HepG2 (cell line): ENCODE results near the gene ELOVL2. TPM values are rescaled to one million over a fixed set of nuclear protein-coding genes. Genes with fewer than 3 reads are reported as not detected.
A peak's percentile ranks its signal among the peaks of the same experiment; 100 is the strongest.

Experiments used
- ELF3 ChIP-seq: IDR thresholded peaks from 2 replicates; pipeline ENCODE4 v1.6.1; 2016; ENCODE audit warnings: missing genetic modification reagents, missing compliant biosample characterization
- ETV5 ChIP-seq: IDR thresholded peaks from 2 replicates; pipeline ENCODE4 v1.6.1; 2018; ENCODE audit warnings: missing biosample characterization, missing genetic modification reagents, inconsistent platforms, borderline replicate concordance
- FOXA3 ChIP-seq: IDR thresholded peaks from 2 replicates; pipeline ENCODE4 v1.6.1; 2016; ENCODE audit warnings: missing genetic modification reagents, missing compliant biosample characterization
- FOXK2 ChIP-seq: fragments of 450-650 bp; IDR thresholded peaks from 2 replicates; pipeline ENCODE4 v1.6.1; 2016
- HIC2 ChIP-seq: sonication (generic); formaldehyde crosslinking; IDR thresholded peaks from 2 replicates; pipeline ENCODE4 v1.9.0; 2022; ENCODE audit warnings: low read depth, missing genetic modification reagents
- KDM3A ChIP-seq: IDR thresholded peaks from 2 replicates; pipeline ENCODE4 v1.6.1; 2018; ENCODE audit warnings: low read depth, missing compliant biosample characterization
- MXD3 ChIP-seq: IDR thresholded peaks from 2 replicates; pipeline ENCODE4 v1.6.1; 2016; ENCODE audit warnings: mild to moderate bottlenecking, missing biosample characterization, missing genetic modification reagents
- PATZ1 ChIP-seq: sonication (generic); formaldehyde crosslinking; IDR thresholded peaks from 2 replicates; pipeline ENCODE4 v1.4.0; 2020; ENCODE audit warnings: missing genetic modification reagents
- PITX1 ChIP-seq: sonication (generic); formaldehyde crosslinking; IDR thresholded peaks from 2 replicates; pipeline ENCODE4 v1.5.1; 2020; ENCODE audit warnings: mild to moderate bottlenecking, missing genetic modification reagents
- POLR2A ChIP-seq, 2 experiments: IDR thresholded peaks; 2 replicates each; pipeline ENCODE4 v1.6.1; 2011; ENCODE audit warnings: low read depth in 2 of 2, low read length in 2 of 2, mild to moderate bottlenecking in 1 of 2, moderate library complexity in 1 of 2; ENCODE audit not compliant: insufficient read depth in 1 of 2
- RXRB ChIP-seq: IDR thresholded peaks from 2 replicates; pipeline ENCODE4 v1.6.1; 2016; ENCODE audit warnings: borderline replicate concordance, missing genetic modification reagents, missing compliant biosample characterization
- SIN3B ChIP-seq: fragments of 150-350 bp; IDR thresholded peaks from 2 replicates; pipeline ENCODE4 v1.6.1; 2014; ENCODE audit warnings: low read length
- SNAPC2 ChIP-seq: sonication (generic); formaldehyde crosslinking; IDR thresholded peaks from 2 replicates; pipeline ENCODE4 v1.8.1; 2022; ENCODE audit warnings: mild to moderate bottlenecking, missing genetic modification reagents
- TBX2 ChIP-seq: sonication (generic); formaldehyde crosslinking; IDR thresholded peaks from 2 replicates; pipeline ENCODE4 v1.5.0; 2020; ENCODE audit warnings: missing genetic modification reagents, mild to moderate bottlenecking, borderline replicate concordance
- TCF7L2 ChIP-seq: IDR thresholded peaks from 2 replicates; pipeline ENCODE4 v1.6.1; 2011; ENCODE audit warnings: mild to moderate bottlenecking, low read depth, low read length, moderate library complexity
- ZMAT3 ChIP-seq: sonication (generic); formaldehyde crosslinking; conservative IDR thresholded peaks from 2 replicates; pipeline ENCODE4 v1.7.0; 2021; ENCODE audit warnings: missing genetic modification reagents
- ZNF235 ChIP-seq: sonication (generic); formaldehyde crosslinking; IDR thresholded peaks from 2 replicates; pipeline ENCODE4 v1.8.1; 2023; ENCODE audit warnings: mild to moderate bottlenecking, missing genetic modification reagents, borderline replicate concordance
- ZNF280D ChIP-seq: sonication (generic); formaldehyde crosslinking; IDR thresholded peaks from 2 replicates; pipeline ENCODE4 v1.5.1; 2020; ENCODE audit warnings: mild to moderate bottlenecking, missing genetic modification reagents
- ZNF569 ChIP-seq: sonication (generic); formaldehyde crosslinking; IDR thresholded peaks from 2 replicates; pipeline ENCODE4 v1.5.0; 2020; ENCODE audit warnings: mild to moderate bottlenecking, missing genetic modification reagents, moderate library complexity, borderline replicate concordance
- ZNF644 ChIP-seq: IDR thresholded peaks from 2 replicates; pipeline ENCODE4 v1.6.1; 2016; ENCODE audit warnings: low read depth
- ZNF704 ChIP-seq: sonication (generic); formaldehyde crosslinking; IDR thresholded peaks from 2 replicates; pipeline ENCODE4 v1.8.1; 2023; ENCODE audit warnings: mild to moderate bottlenecking, inconsistent platforms, moderate library complexity, missing genetic modification reagents, borderline replicate concordance
- ZSCAN12 ChIP-seq: sonication (generic); formaldehyde crosslinking; IDR thresholded peaks from 2 replicates; pipeline ENCODE4 v1.9.0; 2021; ENCODE audit warnings: mild to moderate bottlenecking, missing genetic modification reagents
- ZSCAN9 ChIP-seq: IDR thresholded peaks from 2 replicates; pipeline ENCODE4 v1.6.1; 2016; ENCODE audit warnings: borderline replicate concordance
- polyA plus RNA-seq, 8 experiments: library from polyadenylated mRNA; depleted of rRNA in 3 of 8; stranded (reverse) in 7 of 8; unstranded in 1 of 8; fragments of >200 nt; fragmentation: Illumina TruSeq in 4 of 8; extraction: Trizol in 4 of 8; gene quantifications; 2 replicates each; pipeline versions ENCODE4 v1.2.1 to v1.2.3, GENCODE V29; 2011 to 2016; ENCODE audit warnings: low read depth in 4 of 8, missing spikeins in 1 of 8, mixed read lengths in 1 of 8; ENCODE audit not compliant: insufficient read depth in 1 of 8
- total RNA-seq, 5 experiments: library from RNA; depleted of rRNA; stranded (reverse); fragments of >200 nt; fragmentation: Illumina TruSeq; extraction: Trizol; gene quantifications; 2 replicates each; pipeline ENCODE4 v1.2.3, GENCODE V29; 2016; ENCODE audit warnings: low read depth in 1 of 5

Gene ELOVL2
- total and polyA plus RNA-seq, 2 of the 13 experiments (the other 11 are each of a cell fraction or from before 2014, with no cell fraction given): 43.6 to 65.4 TPM

- TF ChIP-seq ZSCAN12 (peak; percentile 86; the same call in 1 of the 2 replicates), FOXK2 (peak; percentile 69; the same call in 1 of the 2 replicates), ZNF569 (CRISPR knock-in tag) (no peak), SIN3B (no peak), PATZ1 (CRISPR knock-in tag) (peak; percentile 90), MXD3 (CRISPR knock-in tag) (no peak), ZNF235 (CRISPR knock-in tag) (no peak), KDM3A (CRISPR knock-in tag) (peak; percentile 72; the same call in 1 of the 2 replicates), PITX1 (CRISPR knock-in tag) (peak; percentile 98), TBX2 (CRISPR knock-in tag) (peak; percentile 76), TCF7L2 (peak; percentile 67), ETV5 (CRISPR knock-in tag) (peak; percentile 45; the same call in 1 of the 2 replicates), FOXA3 (CRISPR knock-in tag) (peak; percentile 93), HIC2 (CRISPR knock-in tag) (peak; percentile 59; the same call in 1 of the 2 replicates), ZMAT3 (CRISPR knock-in tag) (0 out of 2 replicates have a peak, but pooled peaks have one; percentile 54), ZSCAN9 (peak; percentile 64; the same call in 1 of the 2 replicates), ZNF280D (CRISPR knock-in tag) (no peak), ZNF644 (CRISPR knock-in tag) (0 out of 2 replicates have a peak, but pooled peaks have one; percentile 79), SNAPC2 (CRISPR knock-in tag) (peak; percentile 90; the same call in 1 of the 2 replicates), ZNF704 (no peak; the same call in 1 of the 2 replicates), ELF3 (CRISPR knock-in tag) (peak; percentile 83), RXRB (CRISPR knock-in tag) (peak; percentile 91), POLR2A (IDR thresholded peaks at IDR 0.05; ENCODE audit: insufficient read depth in 1 of 2, low read depth in 2 of 2, low read length in 2 of 2) (no peak)
Measured at GRCh38 chr6:11012295-11012754, 31.8 kb downstream of the ELOVL2 start (continued).
